Activated CD8-positive, alpha-beta memory T cell treated with anti-CD3 and anti-CD28 coated beads for 36 hours (primary cell): ENCODE results near the gene TTPAL. TPM values are rescaled to one million over a fixed set of nuclear protein-coding genes. Genes with fewer than 3 reads are reported as not detected.

Experiments used
- CTCF ChIA-PET: fragments of 350-600 bp; sonication (Branson Sonifier 250); formaldehyde crosslinking; loops from one replicate; lab custom pipeline; 2021; ENCODE audit warnings: antibody characterized with exemption; lab: Charles Lee
- POLR2A ChIA-PET: fragments of 350-600 bp; sonication (Branson Sonifier 250); formaldehyde crosslinking; loops from one replicate; lab custom pipeline; 2021; ENCODE audit warnings: antibody characterized with exemption; lab: Charles Lee
- total RNA-seq, 2 experiments: library from RNA; stranded (reverse); gene quantifications; one replicate each; pipeline ENCODE4 v1.2.3, GENCODE V29; 2021

The TTPAL gene, protein sequence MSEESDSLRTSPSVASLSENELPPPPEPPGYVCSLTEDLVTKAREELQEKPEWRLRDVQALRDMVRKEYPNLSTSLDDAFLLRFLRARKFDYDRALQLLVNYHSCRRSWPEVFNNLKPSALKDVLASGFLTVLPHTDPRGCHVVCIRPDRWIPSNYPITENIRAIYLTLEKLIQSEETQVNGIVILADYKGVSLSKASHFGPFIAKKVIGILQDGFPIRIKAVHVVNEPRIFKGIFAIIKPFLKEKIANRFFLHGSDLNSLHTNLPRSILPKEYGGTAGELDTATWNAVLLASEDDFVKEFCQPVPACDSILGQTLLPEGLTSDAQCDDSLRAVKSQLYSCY
- total RNA-seq = 10 to 100 TPM; 27.4 to 29.5 TPM

DNA sequence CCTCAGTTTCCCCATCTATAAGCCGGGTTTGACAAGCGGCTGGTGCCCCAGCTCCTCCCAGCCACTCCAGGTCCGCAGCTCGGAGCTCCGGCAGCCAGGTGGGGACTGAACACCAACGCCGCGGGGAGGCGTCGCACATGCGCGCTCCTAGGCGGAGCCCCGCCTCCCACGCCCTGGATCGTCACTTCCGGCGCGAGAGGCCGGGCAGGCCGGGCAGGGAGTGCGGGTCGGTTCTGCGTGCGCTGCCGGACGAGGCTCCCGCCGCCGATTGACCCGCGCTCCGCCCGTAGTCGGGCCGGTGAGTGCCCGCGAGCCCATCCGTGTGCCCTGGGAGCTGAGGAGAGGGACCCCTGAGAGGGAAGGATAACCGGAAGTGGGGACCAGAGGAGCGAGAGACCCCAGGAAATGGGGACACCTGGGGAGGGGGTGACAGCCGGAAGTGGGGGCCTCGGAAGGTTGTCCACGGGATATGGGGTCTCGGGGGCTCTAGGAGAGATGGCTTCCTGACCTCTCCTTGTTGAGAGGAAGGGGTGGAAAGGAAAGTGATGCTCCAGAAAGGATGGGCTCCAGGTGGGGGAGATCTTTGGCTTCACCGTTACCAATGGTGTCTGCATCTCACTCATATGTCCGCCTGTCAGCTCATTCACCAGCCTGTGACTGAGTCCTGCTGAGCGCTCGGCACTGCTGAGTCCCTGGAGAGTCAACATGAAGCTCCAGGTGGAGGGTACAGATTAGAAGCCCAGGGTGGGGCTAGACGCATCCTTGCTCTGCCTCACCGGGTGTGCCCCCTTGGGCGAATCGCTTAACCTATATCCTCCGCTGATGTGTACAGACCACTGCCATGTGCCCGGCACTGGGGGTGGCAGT lies at the start of gene TTPAL:
TTPAL (plus strand) TSS at position 181 of the 867 bp plus-strand sequence. CDS start 4,126 bp downstream, outside the sequence.
- ChIA-PET CTCF (interaction anchor here (0.6 to 1.3 kb wide), 4 partner anchors 19 to 286 kb away, joined by 3 read pairs; no protein-coding TSS in a partner anchor), POLR2A (interaction anchor here (0.6 to 1.6 kb wide), 4 partner anchors 10 to 41 kb away, joined by 3 to 5 read pairs (median 4); no protein-coding TSS in a partner anchor)

DNA sequence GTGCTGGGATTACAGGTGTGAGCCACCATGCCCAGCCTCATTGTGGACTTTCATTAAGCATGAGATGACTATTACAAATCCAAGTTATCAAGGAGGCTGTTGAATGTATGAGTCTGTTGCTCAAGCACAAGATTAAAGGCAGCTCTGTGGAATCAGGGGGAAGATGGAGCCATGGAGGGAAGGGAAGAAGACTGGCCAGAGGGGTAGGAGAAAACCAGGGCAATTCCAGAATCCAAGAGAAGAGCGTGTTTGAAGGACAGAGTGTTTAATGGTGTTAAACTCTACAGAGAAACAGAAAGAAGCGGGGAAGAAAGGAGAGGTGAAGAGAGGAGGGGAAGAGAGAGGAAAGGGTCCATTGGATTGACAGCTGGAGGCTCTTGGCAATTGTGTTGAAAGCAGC lies 49.8 kb upstream of the TTPAL start:
- CTCF ChIA-PET = no interaction called here
- POLR2A ChIA-PET = no interaction called here

DNA sequence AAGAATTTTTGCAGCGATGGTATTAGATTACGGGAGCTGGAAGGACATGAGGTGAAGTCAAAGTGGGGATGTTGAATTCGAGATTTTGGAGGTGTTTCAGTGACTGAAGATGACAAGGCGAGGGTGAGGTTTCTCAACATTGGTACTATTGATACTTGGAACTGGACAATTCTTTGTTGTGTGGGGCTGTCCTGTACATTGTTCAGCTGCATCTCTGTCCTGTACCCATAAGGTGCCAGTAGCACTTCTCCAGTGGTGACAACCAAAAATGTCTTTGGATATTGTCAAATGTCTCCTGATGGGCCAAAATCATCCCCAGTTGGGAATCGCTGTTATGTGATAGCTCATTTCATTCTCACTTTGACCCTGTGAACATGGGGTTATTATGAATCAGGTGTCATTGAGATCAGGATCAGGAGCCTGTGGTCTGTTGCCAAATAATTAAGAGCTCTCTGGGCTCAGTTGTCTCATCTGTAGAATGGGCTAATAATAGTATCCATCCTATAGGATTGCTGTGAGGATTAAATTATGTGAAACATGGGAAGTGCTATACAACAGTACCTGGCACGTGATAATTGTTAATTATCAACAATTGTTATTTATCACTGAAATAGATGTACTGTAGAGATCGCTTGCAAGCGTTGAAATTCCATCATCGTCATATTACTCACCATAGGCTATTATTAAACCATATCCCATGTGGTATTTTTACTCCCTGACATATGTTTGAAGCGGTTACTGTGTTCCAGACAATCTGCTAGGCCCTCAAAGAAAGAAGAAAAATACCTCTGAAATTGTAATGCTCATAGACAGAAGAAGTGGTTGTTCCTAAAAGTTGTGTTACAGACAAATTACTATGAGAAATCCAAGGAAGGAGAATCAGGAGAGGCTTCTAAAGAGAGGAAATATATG lies 48.5 kb upstream of the TTPAL start:
- ChIA-PET POLR2A (no interaction called here), CTCF (no interaction called here)

DNA sequence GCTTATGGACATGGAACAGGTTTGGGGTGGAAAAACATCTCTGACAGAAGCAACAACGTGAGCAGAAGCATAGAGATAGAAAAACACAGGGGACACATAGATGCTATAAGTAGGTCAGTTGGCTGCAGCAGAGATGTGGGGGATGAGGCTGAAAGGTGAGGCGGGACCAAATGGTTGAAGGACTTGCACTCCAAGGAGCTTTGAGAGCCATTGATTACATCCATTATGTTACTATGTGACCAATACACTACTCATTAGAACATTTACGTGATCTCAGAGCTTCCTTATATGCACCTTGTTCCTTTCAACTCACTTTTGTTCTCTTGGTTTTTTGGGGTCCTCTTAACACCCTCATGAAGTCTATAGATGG lies 47.9 kb upstream of the TTPAL start:
- CTCF ChIA-PET = no interaction called here

DNA sequence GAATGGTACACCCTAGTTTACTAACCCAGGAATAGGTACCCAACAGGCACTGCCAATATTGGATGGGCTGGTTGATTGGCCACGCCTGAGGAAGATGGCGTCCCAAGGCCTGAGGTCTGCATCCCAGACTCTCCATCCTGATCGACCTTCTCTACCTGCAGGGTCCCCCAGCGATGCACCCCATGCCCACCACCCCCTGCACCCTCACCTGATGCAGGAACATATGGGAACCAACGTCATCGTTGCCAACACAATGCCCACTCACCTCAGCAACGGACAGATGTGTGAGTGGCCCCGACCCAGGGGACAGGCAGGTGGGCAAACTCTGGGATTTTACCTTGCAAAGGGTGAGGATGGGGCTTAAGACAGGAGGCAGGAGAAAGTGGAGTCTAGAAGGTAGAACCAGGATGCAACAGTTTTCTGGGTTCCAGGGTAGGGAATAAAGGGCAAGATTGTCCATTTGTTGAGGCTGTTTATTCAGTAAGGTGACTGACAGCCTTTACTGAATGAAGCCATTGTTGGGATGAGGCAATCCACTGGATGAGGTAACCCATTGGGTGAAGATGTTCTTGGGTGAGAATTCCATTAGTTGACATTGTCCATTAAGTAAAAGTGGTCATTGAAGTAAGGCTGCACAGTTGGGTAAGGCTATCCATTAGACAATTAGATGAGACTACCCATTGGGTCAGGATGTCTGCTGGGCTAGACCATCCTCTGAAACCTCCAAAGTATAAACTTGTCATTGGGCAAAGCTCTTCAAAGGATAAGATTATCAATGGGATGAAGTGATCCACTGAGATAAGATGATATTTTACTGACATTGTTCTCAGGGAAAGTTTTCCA lies 47.3 kb upstream of the TTPAL start:
- CTCF ChIA-PET = no interaction called here
- POLR2A ChIA-PET = no interaction called here

More for the DNA sequence above, 47.9 kb upstream of the TTPAL start:
- POLR2A ChIA-PET = no interaction called here

DNA sequence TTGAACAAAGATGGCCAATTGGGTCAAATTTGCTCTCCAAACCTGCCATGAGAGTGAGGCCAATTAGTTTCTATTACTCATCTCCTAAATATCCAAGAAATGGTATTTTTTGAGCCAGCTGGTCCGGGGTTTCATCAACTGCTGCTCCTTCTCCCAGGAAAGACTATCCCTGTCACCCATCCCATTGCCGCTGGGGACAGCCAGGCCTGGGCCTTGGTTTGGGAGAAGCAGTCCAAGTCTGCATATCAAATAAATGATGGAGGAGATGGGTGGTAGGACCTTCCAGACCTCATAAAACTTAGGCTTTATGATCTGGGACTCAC lies 46.7 kb upstream of the TTPAL start:
- POLR2A ChIA-PET = no interaction called here
- CTCF ChIA-PET = no interaction called here

DNA sequence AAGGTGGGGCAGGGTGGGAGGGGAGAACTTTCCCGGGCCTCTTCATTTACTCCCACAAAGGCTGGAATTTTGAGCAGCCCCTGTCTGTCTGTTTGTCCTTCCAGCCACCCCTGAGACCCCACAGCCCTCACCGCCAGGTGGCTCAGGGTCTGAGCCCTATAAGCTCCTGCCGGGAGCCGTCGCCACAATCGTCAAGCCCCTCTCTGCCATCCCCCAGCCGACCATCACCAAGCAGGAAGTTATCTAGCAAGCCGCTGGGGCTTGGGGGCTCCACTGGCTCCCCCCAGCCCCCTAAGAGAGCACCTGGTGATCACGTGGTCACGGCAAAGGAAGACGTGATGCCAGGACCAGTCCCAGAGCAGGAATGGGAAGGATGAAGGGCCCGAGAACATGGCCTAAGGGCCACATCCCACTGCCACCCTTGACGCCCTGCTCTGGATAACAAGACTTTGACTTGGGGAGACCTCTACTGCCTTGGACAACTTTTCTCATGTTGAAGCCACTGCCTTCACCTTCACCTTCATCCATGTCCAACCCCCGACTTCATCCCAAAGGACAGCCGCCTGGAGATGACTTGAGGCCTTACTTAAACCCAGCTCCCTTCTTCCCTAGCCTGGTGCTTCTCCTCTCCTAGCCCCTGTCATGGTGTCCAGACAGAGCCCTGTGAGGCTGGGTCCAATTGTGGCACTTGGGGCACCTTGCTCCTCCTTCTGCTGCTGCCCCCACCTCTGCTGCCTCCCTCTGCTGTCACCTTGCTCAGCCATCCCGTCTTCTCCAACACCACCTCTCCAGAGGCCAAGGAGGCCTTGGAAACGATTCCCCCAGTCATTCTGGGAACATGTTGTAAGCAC lies 46.0 kb upstream of the TTPAL start:
- ChIA-PET CTCF (no interaction called here), POLR2A (no interaction called here)

DNA sequence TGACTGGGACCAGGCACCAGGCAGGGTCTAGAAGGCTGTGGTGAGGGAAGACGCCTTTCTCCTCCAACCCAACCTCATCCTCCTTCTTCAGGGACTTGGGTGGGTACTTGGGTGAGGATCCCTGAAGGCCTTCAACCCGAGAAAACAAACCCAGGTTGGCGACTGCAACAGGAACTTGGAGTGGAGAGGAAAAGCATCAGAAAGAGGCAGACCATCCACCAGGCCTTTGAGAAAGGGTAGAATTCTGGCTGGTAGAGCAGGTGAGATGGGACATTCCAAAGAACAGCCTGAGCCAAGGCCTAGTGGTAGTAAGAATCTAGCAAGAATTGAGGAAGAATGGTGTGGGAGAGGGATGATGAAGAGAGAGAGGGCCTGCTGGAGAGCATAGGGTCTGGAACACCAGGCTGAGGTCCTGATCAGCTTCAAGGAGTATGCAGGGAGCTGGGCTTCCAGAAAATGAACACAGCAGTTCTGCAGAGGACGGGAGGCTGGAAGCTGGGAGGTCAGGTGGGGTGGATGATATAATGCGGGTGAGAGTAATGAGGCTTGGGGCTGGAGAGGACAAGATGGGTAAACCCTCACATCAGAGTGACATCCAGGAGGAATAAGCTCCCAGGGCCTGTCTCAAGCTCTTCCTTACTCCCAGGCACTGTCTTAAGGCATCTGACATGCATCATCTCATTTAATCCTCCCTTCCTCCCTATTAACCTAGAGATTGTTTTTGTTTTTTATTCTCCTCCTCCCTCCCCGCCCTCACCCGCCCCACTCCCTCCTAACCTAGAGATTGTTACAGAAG lies 45.2 kb upstream of the TTPAL start:
- ChIA-PET CTCF (interaction anchor here (0.7 kb wide), 1 partner anchor 228 kb away, joined by 3 read pairs; no protein-coding TSS in a partner anchor), POLR2A (no interaction called here)

DNA sequence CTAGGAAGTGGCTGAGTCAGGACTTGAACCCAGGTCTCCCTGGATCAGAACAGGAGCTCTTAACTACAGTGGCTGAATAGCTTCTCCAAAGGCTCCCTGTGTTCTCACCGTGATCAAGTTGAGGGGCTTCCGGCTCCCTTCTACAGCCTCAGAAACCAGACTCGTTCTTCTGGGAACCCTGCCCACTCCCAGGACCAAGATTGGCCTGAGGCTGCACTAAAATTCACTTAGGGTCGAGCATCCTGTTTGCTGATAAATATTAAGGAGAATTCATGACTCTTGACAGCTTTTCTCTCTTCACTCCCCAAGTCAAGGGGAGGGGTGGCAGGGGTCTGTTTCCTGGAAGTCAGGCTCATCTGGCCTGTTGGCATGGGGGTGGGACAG lies 44.6 kb upstream of the TTPAL start:
- ChIA-PET CTCF (interaction anchor here (0.7 kb wide), 1 partner anchor 228 kb away, joined by 3 read pairs; no protein-coding TSS in a partner anchor), POLR2A (no interaction called here)

DNA sequence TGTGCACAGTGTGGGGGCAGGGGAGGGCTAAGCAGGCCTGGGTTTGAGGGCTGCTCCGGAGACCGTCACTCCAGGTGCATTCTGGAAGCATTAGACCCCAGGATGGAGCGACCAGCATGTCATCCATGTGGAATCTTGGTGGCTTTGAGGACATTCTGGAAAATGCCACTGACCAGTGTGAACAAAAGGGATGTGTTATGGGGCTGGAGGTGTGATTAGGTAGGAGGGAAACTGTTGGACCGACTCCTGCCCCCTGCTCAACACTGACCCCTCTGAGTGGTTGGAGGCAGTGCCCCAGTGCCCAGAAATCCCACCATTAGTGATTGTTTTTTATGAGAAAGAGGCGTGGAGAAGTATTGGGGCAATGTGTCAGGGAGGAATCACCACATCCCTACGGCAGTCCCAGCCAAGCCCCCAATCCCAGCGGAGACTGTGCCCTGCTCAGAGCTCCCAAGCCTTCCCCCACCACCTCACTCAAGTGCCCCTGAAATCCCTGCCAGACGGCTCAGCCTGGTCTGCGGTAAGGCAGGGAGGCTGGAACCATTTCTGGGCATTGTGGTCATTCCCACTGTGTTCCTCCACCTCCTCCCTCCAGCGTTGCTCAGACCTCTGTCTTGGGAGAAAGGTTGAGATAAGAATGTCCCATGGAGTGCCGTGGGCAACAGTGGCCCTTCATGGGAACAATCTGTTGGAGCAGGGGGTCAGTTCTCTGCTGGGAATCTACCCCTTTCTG lies 44.0 kb upstream of the TTPAL start:
- POLR2A ChIA-PET = no interaction called here

DNA sequence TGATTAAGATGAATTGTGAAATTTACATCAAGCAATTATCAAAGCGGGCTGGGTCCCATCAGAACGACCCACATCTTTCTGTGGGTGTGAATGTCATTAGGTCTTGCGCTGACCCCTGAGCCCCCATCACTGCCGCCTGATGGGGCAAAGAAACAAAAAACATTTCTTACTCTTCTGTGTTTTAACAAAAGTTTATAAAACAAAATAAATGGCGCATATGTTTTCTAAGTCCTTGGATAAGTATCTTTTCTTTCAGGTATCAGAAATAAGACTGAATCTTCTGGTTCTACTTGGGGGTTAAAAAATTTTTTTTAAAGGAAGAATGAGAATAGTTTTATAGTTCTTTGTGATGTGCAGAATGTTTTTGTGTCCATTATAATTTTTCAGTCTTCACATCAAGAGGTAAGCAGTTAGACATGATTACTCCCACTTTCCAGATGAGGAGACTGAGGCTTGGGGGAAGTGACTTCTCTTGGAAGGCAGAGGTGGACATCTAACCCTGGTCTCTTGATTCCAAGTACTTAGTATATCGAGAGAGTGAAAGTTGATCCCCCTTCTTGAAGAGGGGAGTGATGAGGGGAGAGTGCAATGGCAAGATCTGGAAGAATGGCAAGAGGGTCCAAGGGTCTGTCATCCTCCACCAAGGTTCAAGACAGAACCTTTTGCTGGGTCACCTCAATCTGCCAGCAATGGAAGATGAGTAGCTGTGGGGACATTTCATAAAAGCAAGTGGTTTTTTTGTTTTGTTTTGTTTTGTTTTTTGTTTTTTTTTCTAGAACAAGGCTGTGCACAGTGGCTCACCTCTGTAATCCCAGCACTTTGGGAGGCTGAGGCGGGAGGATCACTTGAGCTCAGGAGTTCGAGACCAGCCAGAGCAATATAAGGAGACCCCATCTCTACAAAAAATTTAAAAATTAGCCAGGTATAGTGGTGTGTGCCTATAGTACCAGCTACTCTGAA lies 42.8 kb upstream of the TTPAL start:
- ChIA-PET CTCF (no interaction called here), POLR2A (no interaction called here)

More for the DNA sequence above, 44.0 kb upstream of the TTPAL start:
- CTCF ChIA-PET = interaction anchor here (0.7 kb wide), 1 partner anchor 229 kb away, joined by 3 read pairs; no protein-coding TSS in a partner anchor

DNA sequence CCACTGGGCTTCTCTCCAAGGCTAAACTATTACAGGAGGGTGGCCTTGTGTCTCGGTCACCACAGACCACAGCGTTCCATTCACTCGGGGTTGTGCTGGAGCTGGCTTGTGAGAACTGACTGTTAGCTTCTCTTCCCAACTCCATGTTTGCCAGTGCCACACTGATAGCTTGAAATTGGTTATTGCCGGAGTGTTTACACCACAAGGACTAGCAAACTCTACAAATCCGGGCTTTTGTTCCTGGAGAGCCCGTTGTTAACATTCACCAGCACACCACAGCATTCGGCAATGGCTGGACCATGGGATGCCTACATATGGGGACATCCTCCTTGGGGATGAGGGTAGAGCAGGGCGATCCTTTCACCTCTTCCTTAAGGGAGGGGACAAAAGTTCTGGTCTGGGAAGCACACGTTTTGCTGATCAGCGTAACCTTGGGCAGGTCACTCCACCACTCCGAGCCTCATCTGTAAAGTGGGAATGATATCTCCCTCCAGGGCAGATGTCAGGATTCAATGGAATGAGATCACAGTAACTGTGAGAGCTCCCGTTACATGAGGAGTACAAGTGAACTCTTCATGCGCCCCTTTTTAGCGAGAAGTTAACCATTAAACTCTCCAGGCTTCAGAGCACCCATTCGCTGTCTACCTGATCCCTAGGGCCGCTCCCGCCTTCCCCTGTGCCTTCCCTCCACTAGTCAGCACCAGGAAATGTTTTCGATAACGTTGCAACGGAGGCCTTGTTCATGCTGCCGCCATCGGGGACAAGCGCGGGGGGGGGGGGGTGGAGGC lies 41.7 kb upstream of the TTPAL start:
- ChIA-PET CTCF (interaction anchor here (1.4 kb wide), 1 partner anchor 176 kb away, joined by 3 read pairs; no protein-coding TSS in a partner anchor), POLR2A (no interaction called here)

DNA sequence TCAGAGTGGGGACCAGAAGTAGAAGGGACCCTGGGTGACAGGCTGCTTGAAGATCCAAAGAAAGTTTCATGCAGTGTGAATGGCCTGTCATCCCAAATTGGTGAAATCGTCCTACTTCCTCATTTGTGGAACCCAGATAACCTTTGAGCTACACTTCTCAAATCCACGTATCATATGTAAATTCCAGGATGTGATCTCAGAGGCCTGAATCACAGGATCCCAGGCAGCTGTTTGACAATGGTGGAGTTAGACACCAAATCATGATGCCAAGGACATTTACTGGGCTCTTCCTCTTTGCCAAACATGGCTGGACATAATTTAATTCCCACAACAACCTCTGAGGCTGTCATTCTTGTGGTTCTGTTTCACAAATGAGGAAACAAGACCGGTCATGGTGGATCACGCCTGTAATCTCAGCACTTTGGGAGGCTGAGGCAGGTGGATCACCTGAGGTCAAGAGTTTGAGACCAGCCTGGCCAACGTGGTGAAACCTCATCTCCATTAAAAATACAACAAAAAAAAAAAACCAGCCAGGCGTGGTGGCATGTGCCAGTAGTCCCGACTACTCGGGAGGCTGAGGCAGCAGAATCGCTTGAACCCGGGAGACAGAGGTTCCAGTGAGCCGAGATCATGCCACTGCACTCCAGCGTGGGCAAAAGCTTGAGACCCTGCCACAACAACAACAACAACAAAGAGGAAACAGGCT lies 39.9 kb upstream of the TTPAL start:
- ChIA-PET CTCF (interaction anchor here (0.7 to 1.4 kb wide), 3 partner anchors 52 to 267 kb away, joined by 3 read pairs; no protein-coding TSS in a partner anchor), POLR2A (no interaction called here)

DNA sequence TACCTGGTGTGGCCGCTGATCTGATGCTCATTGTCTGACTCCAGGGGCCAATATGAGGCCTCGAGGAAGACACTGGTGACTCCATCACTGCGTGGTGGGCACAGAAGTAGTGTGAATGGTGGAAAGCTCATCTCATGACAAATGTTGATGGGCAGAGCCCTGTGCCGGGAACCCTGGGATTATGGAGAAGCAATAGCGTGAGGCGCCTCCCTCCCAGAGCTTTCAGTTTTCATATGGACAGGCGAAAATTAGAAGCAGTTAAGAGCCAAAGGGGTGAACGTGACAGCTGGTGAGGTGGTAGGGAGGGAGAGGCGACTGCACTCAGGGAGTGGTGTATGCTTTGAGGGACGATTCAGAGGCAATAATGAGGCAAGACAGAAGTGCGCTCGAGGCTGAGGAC lies 39.3 kb upstream of the TTPAL start:
- POLR2A ChIA-PET = no interaction called here

More for the DNA sequence above, 39.3 kb upstream of the TTPAL start:
- CTCF ChIA-PET = interaction anchor here (0.8 kb wide), 1 partner anchor 52 kb away, joined by 3 read pairs; no protein-coding TSS in a partner anchor
